ENCODE measurements around the gene SYDE2.
"Not testable (repeated sequence)": the region's sequence is repeated elsewhere in the genome, so short reads cannot be mapped to it uniquely, and the experiment has no call there.

GRCh38 chr1:85187021-85187420 lies 13.8 kb downstream of the SYDE2 start:
- TF ChIP-seq CTCF, POLR2A (IDR thresholded peaks at IDR 0.05): not testable (repeated sequence)

All from Peyer's patch (tissue), 4 donors.